WTC11 (cell line): ENCODE results near the gene C1QTNF4. TPM values are rescaled to one million over a fixed set of nuclear protein-coding genes. Genes with fewer than 3 reads are reported as not detected.

ENCODE experiments used
- ATAC-seq: fragments of 200-7000 bp; cut with Tn5 transposase; 2 replicates; pipeline ENCODE4 v1.10.0; 2021; ENCODE audit warnings: mild to moderate bottlenecking, moderate library complexity
- CTCF ChIA-PET: fragments of 300-600 bp; sonication (Branson Sonifier 250); formaldehyde crosslinking; loops from one replicate; lab custom pipeline; 2021; ENCODE audit warnings: antibody characterized with exemption; lab: Charles Lee
- POLR2A ChIA-PET: fragments of 350-600 bp; sonication (Branson Sonifier 250); formaldehyde crosslinking; loops from one replicate; lab custom pipeline; 2021; ENCODE audit warnings: antibody characterized with exemption; lab: Charles Lee
- DNase-seq: peaks from one replicate; pipeline ENCODE4 v3.0.0; 2021; ENCODE audit warnings: low spot score
- H3K27ac Mint-ChIP-seq: 2 replicates; pipeline ENCODE4 v1.8.0; 2021; ENCODE audit warnings: mixed read lengths
- H3K27me3 Mint-ChIP-seq: 2 replicates; pipeline ENCODE4 v1.8.0; 2021; ENCODE audit warnings: low read depth, mild to moderate bottlenecking, moderate library complexity, mixed read lengths
- H3K36me3 Mint-ChIP-seq: 2 replicates; pipeline ENCODE4 v1.8.0; 2021; ENCODE audit warnings: mixed read lengths
- H3K4me1 Mint-ChIP-seq: 2 replicates; pipeline ENCODE4 v1.8.0; 2022; ENCODE audit warnings: mixed read lengths
- H3K4me3 Mint-ChIP-seq: 2 replicates; pipeline ENCODE4 v1.8.0; 2021; ENCODE audit warnings: mild to moderate bottlenecking, moderate library complexity, mixed read lengths
- H3K9me3 Mint-ChIP-seq: 2 replicates; pipeline ENCODE4 v1.8.0; 2021; ENCODE audit warnings: mixed read lengths
- ATF3 ChIP-seq: sonication (generic); formaldehyde crosslinking; conservative IDR thresholded peaks from 2 replicates; pipeline ENCODE4 v1.8.1; 2022; ENCODE audit warnings: mild to moderate bottlenecking, missing genetic modification reagents
- ERG ChIP-seq: fragments of 250-450 bp; sonication (Bioruptor Pico); IDR thresholded peaks from 2 replicates; pipeline ENCODE4 v1.8.0; 2021; ENCODE audit warnings: mild to moderate bottlenecking
- GRHL2 ChIP-seq: fragments of 250-450 bp; sonication (Bioruptor Pico); IDR thresholded peaks from 2 replicates; pipeline ENCODE4 v1.8.0; 2022; ENCODE audit warnings: mild to moderate bottlenecking, moderate library complexity; ENCODE audit not compliant: insufficient replicate concordance, severe bottlenecking
- HMGXB4 ChIP-seq: sonication (generic); formaldehyde crosslinking; IDR thresholded peaks from 2 replicates; pipeline ENCODE4 v1.8.1; 2023; ENCODE audit warnings: mild to moderate bottlenecking, moderate library complexity, missing genetic modification reagents
- IRF1 ChIP-seq: sonication (generic); formaldehyde crosslinking; IDR thresholded peaks from 2 replicates; pipeline ENCODE4 v1.8.0; 2023; ENCODE audit warnings: missing genetic modification reagents
- MXD4 ChIP-seq: fragments of 250-450 bp; sonication (Bioruptor Pico); IDR thresholded peaks from 2 replicates; pipeline ENCODE4 v1.8.0; 2021; ENCODE audit warnings: mild to moderate bottlenecking, moderate library complexity, borderline replicate concordance
- TEAD1 ChIP-seq: sonication (generic); formaldehyde crosslinking; IDR thresholded peaks from 2 replicates; pipeline ENCODE4 v1.8.0; 2022; ENCODE audit warnings: mild to moderate bottlenecking, missing genetic modification reagents
- TEAD4 ChIP-seq: sonication (generic); formaldehyde crosslinking; IDR thresholded peaks from 2 replicates; pipeline ENCODE4 v1.8.0; 2022; ENCODE audit warnings: mild to moderate bottlenecking, missing genetic modification reagents
- TP53 ChIP-seq: sonication (generic); formaldehyde crosslinking; IDR thresholded peaks from 2 replicates; pipeline ENCODE4 v1.8.1; 2023; ENCODE audit warnings: mild to moderate bottlenecking, missing genetic modification reagents
- ZNF232 ChIP-seq: sonication (generic); formaldehyde crosslinking; IDR thresholded peaks from 2 replicates; pipeline ENCODE4 v1.8.0; 2022; ENCODE audit warnings: mild to moderate bottlenecking, missing genetic modification reagents
- ZNF425 ChIP-seq: fragments of 250-450 bp; sonication (Bioruptor Pico); conservative IDR thresholded peaks from 2 replicates; pipeline ENCODE4 v1.9.0; 2021; ENCODE audit warnings: mild to moderate bottlenecking
- ZNF671 ChIP-seq: fragments of 250-450 bp; sonication (Bioruptor Pico); IDR thresholded peaks from 2 replicates; pipeline ENCODE4 v1.8.0; 2021; ENCODE audit warnings: mild to moderate bottlenecking
- total RNA-seq: library from RNA; stranded (reverse); gene quantifications from 3 replicates; pipeline ENCODE4 v1.2.3, GENCODE V29; 2021
- TF ChIP-seq, protein P1 (sequence below): sonication (generic); formaldehyde crosslinking; IDR thresholded peaks from 2 replicates; pipeline ENCODE4 v1.8.0; 2023; ENCODE audit warnings: mild to moderate bottlenecking, missing genetic modification reagents
- TF ChIP-seq, protein P2 (sequence below): sonication (generic); formaldehyde crosslinking; IDR thresholded peaks from 2 replicates; pipeline ENCODE4 v1.8.1; 2023; ENCODE audit warnings: mild to moderate bottlenecking, missing genetic modification reagents
- TF ChIP-seq, protein P3 (sequence below): sonication (generic); formaldehyde crosslinking; IDR thresholded peaks from 2 replicates; pipeline ENCODE4 v1.8.1; 2023; ENCODE audit warnings: mild to moderate bottlenecking, missing genetic modification reagents, moderate library complexity
- TF ChIP-seq, protein P4 (sequence below): fragments of 250-450 bp; sonication (Bioruptor Pico); IDR thresholded peaks from 2 replicates; pipeline ENCODE4 v1.9.0; 2021; ENCODE audit warnings: moderate library complexity, mild to moderate bottlenecking, inconsistent platforms, borderline replicate concordance

The C1QTNF4 gene
- total RNA-seq, 1 experiment from 2014 or later, result 9.5 TPM

DNA sequence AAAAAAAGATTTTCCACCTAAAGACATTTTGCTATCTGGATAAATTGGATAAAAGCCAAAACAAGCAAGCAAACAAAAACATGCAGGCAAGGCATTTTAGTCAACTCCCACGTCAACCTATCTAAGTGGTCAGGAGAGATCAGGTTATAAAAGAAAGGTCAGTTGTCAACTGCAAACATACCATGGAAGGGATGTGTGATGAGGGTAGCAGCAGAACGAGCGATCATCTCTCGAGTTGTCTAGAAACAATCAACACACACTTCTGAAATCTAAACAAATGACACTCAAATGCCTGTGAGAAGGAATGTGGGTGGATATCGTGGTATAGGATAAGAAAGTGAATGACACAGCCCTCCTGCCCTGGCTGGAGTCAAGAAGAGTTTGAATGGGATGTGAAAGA is 37.3 kb upstream of the C1QTNF4 start:
- Mint-ChIP-seq H3K4me3 (no peak overlapping the region), H3K4me1 (no peaks in the 10 kb centered on the region), H3K27ac (0 out of 2 replicates have a peak overlapping the region, but pooled peaks have one; percentile 9), H3K36me3 (peaks cover 68% of the 10 kb centered on the region), H3K9me3 (no peaks in the 10 kb centered on the region), H3K27me3 (no peaks in the 10 kb centered on the region; the same call in 1 of the 2 replicates)
- DNase-seq (no peak), ATAC-seq (no peak)
- ChIA-PET POLR2A (no interaction called here), CTCF (no interaction called here)
- TF ChIP-seq TP53 (CRISPR knock-in tag), result no peak

DNA sequence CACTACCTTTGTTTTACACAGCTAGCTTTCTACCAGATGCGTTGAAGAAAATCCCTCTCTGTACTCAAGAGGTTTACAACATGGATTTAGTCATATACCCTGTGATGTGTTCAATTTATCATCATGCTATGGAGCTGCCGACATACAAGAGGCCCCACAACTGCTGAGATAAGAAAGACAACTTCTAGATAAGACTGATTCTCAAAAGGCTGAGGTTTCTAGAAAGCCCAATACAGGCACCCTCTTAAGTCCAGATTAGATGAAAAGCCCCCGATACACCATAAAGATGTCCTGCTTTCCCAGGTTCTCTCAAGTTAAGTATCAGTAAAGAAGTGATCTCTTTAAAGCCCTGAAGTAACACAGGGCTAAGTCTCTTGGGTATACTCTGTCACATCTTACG is 33.8 kb upstream of the C1QTNF4 start:
- no peak for DNase-seq
- no peaks in the 10 kb centered on the region; the same call in 1 of the 2 replicates for H3K27me3 Mint-ChIP-seq
- ATAC-seq, result no peak
- H3K27ac Mint-ChIP-seq, result no peak overlapping the region
- no peak for TF ChIP-seq TEAD1 (CRISPR knock-in tag)
- TF ChIP-seq ZNF232 (CRISPR knock-in tag), result no peak
- no peak for TF ChIP-seq ERG (CRISPR knock-in tag)
- no peak for TF ChIP-seq MXD4 (CRISPR knock-in tag)
- TF ChIP-seq IRF1 (CRISPR knock-in tag), result no peak
- no peak for TF ChIP-seq TEAD4 (CRISPR knock-in tag)
- TF ChIP-seq ZNF671 (CRISPR knock-in tag), result no peak
- TF ChIP-seq, protein P1, sequence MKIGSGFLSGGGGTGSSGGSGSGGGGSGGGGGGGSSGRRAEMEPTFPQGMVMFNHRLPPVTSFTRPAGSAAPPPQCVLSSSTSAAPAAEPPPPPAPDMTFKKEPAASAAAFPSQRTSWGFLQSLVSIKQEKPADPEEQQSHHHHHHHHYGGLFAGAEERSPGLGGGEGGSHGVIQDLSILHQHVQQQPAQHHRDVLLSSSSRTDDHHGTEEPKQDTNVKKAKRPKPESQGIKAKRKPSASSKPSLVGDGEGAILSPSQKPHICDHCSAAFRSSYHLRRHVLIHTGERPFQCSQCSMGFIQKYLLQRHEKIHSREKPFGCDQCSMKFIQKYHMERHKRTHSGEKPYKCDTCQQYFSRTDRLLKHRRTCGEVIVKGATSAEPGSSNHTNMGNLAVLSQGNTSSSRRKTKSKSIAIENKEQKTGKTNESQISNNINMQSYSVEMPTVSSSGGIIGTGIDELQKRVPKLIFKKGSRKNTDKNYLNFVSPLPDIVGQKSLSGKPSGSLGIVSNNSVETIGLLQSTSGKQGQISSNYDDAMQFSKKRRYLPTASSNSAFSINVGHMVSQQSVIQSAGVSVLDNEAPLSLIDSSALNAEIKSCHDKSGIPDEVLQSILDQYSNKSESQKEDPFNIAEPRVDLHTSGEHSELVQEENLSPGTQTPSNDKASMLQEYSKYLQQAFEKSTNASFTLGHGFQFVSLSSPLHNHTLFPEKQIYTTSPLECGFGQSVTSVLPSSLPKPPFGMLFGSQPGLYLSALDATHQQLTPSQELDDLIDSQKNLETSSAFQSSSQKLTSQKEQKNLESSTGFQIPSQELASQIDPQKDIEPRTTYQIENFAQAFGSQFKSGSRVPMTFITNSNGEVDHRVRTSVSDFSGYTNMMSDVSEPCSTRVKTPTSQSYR (CRISPR knock-in tag), result no peak
- no peak for TF ChIP-seq HMGXB4 (CRISPR knock-in tag)
- no peak for TF ChIP-seq GRHL2 (CRISPR knock-in tag)
- TF ChIP-seq ZNF425 (CRISPR knock-in tag), result no peak
- TF ChIP-seq, protein P2, sequence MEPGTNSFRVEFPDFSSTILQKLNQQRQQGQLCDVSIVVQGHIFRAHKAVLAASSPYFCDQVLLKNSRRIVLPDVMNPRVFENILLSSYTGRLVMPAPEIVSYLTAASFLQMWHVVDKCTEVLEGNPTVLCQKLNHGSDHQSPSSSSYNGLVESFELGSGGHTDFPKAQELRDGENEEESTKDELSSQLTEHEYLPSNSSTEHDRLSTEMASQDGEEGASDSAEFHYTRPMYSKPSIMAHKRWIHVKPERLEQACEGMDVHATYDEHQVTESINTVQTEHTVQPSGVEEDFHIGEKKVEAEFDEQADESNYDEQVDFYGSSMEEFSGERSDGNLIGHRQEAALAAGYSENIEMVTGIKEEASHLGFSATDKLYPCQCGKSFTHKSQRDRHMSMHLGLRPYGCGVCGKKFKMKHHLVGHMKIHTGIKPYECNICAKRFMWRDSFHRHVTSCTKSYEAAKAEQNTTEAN, result no peak
- TF ChIP-seq ATF3 (CRISPR knock-in tag), result no peak
- TF ChIP-seq, protein P3, sequence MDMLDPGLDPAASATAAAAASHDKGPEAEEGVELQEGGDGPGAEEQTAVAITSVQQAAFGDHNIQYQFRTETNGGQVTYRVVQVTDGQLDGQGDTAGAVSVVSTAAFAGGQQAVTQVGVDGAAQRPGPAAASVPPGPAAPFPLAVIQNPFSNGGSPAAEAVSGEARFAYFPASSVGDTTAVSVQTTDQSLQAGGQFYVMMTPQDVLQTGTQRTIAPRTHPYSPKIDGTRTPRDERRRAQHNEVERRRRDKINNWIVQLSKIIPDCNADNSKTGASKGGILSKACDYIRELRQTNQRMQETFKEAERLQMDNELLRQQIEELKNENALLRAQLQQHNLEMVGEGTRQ, result no peak
- TF ChIP-seq, protein P4, sequence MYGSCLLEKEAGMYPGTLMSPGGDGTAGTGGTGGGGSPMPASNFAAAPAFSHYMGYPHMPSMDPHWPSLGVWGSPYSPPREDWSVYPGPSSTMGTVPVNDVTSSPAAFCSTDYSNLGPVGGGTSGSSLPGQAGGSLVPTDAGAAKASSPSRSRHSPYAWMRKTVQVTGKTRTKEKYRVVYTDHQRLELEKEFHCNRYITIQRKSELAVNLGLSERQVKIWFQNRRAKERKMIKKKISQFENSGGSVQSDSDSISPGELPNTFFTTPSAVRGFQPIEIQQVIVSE (CRISPR knock-in tag), result no peak
- POLR2A ChIA-PET, result no interaction called here
- H3K4me1 Mint-ChIP-seq, result no peaks in the 10 kb centered on the region
- H3K9me3 Mint-ChIP-seq, result no peaks in the 10 kb centered on the region
- H3K4me3 Mint-ChIP-seq, result no peak overlapping the region
- CTCF ChIA-PET, result no interaction called here
- peaks cover 67% of the 10 kb centered on the region for H3K36me3 Mint-ChIP-seq
